ENCODE data around the gene TRAPPC12.

DNA sequence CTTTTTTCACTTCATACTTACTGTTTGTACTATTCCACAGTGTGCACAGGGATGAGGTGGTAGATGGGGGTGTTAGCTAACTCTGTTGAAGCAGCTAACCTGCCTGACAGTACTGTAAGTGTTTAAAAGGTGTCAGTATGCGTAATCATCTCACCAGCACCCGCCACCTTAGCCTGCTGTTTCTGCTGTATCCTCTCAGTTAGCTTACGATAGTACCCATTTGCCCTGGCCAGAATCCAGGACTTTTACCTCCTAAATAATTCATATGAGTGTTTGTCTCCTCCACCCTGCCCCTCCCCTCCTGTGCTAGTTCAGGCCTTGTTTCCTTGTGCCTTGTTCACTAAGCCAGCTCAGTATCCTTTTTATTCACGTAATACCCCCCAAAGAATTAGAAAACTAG, 34.2 kb downstream of the TRAPPC12 start:
- TF ChIP-seq, protein P1, sequence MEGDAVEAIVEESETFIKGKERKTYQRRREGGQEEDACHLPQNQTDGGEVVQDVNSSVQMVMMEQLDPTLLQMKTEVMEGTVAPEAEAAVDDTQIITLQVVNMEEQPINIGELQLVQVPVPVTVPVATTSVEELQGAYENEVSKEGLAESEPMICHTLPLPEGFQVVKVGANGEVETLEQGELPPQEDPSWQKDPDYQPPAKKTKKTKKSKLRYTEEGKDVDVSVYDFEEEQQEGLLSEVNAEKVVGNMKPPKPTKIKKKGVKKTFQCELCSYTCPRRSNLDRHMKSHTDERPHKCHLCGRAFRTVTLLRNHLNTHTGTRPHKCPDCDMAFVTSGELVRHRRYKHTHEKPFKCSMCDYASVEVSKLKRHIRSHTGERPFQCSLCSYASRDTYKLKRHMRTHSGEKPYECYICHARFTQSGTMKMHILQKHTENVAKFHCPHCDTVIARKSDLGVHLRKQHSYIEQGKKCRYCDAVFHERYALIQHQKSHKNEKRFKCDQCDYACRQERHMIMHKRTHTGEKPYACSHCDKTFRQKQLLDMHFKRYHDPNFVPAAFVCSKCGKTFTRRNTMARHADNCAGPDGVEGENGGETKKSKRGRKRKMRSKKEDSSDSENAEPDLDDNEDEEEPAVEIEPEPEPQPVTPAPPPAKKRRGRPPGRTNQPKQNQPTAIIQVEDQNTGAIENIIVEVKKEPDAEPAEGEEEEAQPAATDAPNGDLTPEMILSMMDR (IDR thresholded peaks at IDR 0.05; ENCODE audit: low read depth, low read length, poor library complexity, severe bottlenecking) = no peak
- no peak for TF ChIP-seq EZH2phosphoT487 (IDR thresholded peaks at IDR 0.05; ENCODE audit: borderline replicate concordance, low read length)
